Glutamatergic neuron (in vitro differentiated cells): ENCODE results near the gene PHYHIPL. TPM values are rescaled to one million over a fixed set of nuclear protein-coding genes. Genes with fewer than 3 reads are reported as not detected.

ENCODE experiments used
- DNase-seq: peaks from one replicate; pipeline ENCODE4 v3.0.0; 2022
- H3K27ac Mint-ChIP-seq: one replicate; pipeline ENCODE4 v1.8.0; 2020; ENCODE audit warnings: mild to moderate bottlenecking, mixed read lengths, inconsistent platforms; ENCODE audit not compliant: unreplicated experiment
- H3K27me3 Mint-ChIP-seq: one replicate; pipeline ENCODE4 v1.8.0; 2020; ENCODE audit warnings: mild to moderate bottlenecking, moderate library complexity, mixed read lengths, inconsistent platforms; ENCODE audit not compliant: unreplicated experiment
- H3K36me3 Mint-ChIP-seq: one replicate; pipeline ENCODE4 v1.8.0; 2020; ENCODE audit warnings: mild to moderate bottlenecking, mixed read lengths, inconsistent platforms; ENCODE audit not compliant: unreplicated experiment
- H3K4me1 Mint-ChIP-seq: one replicate; pipeline ENCODE4 v1.8.0; 2020; ENCODE audit warnings: mild to moderate bottlenecking, low read depth, mixed read lengths, inconsistent platforms; ENCODE audit not compliant: unreplicated experiment
- H3K4me3 Mint-ChIP-seq: one replicate; pipeline ENCODE4 v1.8.0; 2020; ENCODE audit warnings: mild to moderate bottlenecking, mixed read lengths, inconsistent platforms; ENCODE audit not compliant: unreplicated experiment
- H3K9me3 Mint-ChIP-seq: one replicate; pipeline ENCODE4 v1.8.0; 2020; ENCODE audit warnings: mild to moderate bottlenecking, moderate library complexity, mixed read lengths, inconsistent platforms; ENCODE audit not compliant: unreplicated experiment
- total RNA-seq: library from RNA; stranded (reverse); fragmentation: NEBNext Ultra II Directional; extraction: Animal tissue kit (Norgen Biotek cat#: 25700); gene quantifications from one replicate; pipeline ENCODE4 v1.2.1, GENCODE V29; 2021; ENCODE audit not compliant: unreplicated experiment
- TF ChIP-seq, protein P1 (sequence below): fragments of 200-600 bp; sonication (generic); IDR thresholded peaks from one replicate; pipeline ENCODE4 v1.5.0; 2021; ENCODE audit not compliant: partially characterized antibody, unreplicated experiment

PHYHIPL gene
- total RNA-seq, 1 donor from 2014 or later = 6.2 TPM

DNA sequence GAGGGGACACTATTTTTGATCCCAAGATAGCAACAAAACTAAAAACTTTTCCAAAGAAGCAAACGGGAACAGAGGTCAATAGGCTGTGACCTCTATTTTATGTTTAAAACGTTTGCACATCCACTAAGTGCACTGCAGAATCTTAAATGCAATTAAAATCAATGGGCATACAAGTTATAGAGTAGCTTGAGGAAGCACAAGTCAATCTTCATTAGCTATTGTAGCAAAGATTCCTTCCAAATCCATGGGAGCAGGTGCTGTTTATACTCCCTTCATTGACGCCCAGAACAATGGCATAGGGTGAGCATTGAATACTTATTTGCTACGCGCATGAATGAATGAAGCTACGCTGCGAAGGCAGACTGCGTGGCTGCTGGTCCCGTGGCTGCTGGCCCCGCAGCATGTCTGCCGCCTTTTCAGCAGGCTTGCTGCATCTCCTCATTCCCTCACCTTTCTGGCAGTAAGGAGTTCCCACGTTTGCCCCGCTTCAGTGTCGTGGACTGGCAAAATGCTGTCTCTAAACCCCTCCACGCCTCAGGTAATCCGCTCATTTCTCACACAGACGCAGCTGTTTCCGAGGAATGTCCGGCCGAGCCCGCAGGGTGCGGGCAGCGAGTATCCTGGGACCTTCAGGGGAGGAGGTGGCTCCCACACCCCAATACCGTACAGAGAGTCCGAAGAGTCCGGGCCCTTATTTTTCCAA, 754 bp upstream of the PHYHIPL start:
- Mint-ChIP-seq H3K9me3 (peaks cover 5% of the 10 kb centered on the region), H3K4me3 (peak overlapping the region; percentile 94), H3K36me3 (no peaks in the 10 kb centered on the region), H3K4me1 (peaks cover 2% of the 10 kb centered on the region), H3K27ac (peak overlapping the region; percentile 18), H3K27me3 (peaks cover 10% of the 10 kb centered on the region)
- TF ChIP-seq, protein P1, sequence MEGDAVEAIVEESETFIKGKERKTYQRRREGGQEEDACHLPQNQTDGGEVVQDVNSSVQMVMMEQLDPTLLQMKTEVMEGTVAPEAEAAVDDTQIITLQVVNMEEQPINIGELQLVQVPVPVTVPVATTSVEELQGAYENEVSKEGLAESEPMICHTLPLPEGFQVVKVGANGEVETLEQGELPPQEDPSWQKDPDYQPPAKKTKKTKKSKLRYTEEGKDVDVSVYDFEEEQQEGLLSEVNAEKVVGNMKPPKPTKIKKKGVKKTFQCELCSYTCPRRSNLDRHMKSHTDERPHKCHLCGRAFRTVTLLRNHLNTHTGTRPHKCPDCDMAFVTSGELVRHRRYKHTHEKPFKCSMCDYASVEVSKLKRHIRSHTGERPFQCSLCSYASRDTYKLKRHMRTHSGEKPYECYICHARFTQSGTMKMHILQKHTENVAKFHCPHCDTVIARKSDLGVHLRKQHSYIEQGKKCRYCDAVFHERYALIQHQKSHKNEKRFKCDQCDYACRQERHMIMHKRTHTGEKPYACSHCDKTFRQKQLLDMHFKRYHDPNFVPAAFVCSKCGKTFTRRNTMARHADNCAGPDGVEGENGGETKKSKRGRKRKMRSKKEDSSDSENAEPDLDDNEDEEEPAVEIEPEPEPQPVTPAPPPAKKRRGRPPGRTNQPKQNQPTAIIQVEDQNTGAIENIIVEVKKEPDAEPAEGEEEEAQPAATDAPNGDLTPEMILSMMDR = no peak
- peak; percentile 27 for DNase-seq

DNA sequence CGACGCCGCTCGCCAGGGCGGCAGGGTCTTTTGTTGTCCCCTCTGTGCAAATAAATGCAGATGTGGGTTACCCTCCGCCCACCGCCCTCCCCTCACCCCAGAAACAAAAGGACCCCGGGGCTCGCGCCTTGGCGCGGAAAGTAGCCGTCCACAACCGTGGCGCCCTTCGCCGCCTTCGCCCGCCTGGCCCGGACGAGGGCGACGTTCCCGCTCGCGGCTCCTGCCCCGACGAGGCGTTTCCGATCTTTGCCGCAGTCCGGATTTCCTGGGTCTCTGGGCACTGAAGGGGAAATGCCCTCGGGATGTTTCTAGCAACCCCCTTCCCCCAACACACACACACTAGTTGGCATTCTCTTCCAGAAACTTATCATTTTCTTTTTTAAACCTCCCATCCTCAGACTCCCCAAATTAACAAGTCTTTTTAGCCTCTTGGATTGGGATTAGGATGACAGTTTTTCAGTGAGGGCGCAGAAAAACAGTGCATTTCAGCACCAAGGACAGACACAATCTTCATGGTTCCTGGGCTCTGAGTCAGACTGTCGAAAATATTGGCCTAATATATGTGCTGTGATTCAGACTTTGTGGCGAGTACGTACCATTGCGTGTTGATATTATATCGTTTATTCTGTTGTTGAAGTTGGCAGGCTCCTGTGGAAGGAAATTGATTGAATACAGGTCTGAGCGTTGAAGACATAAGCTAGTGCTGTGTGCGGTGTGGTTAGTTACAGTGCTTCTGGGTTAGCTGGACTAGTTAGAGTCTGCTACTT, 771 bp downstream of the PHYHIPL start:
- TF ChIP-seq, protein P1 = no peak
- peak; percentile 53 for DNase-seq
- peak overlapping the region; percentile 98 for H3K4me3 Mint-ChIP-seq
- H3K9me3 Mint-ChIP-seq = peaks cover 5% of the 10 kb centered on the region
- H3K36me3 Mint-ChIP-seq = no peaks in the 10 kb centered on the region
- H3K4me1 Mint-ChIP-seq = peaks cover 2% of the 10 kb centered on the region
- H3K27me3 Mint-ChIP-seq = peaks cover 10% of the 10 kb centered on the region
- peak overlapping the region; percentile 92 for H3K27ac Mint-ChIP-seq

DNA sequence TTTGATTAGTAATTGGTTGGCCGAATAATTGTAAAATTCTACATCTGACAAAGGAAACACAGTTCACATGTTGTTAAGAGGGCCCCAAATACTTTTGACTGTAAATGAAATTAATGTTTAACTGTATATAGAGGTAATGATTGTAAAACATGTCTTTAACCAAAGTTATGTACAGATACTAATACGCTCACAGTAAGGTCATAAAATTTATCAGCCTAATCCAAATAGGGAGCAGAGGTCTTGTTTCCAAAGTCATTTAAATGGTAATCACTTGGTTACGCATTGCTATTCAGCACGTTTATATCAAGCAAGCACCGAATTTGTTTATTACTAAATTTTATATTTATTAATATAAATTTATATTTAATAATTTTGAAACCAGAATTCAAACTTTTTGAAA, 1.4 kb downstream of the PHYHIPL start:
- H3K36me3 Mint-ChIP-seq = no peaks in the 10 kb centered on the region
- H3K4me1 Mint-ChIP-seq = peaks cover 2% of the 10 kb centered on the region
- peaks cover 10% of the 10 kb centered on the region for H3K27me3 Mint-ChIP-seq
- H3K4me3 Mint-ChIP-seq = peak overlapping the region; percentile 98
- H3K27ac Mint-ChIP-seq = no peak overlapping the region
- TF ChIP-seq, protein P1 = no peak
- DNase-seq = no peak
- H3K9me3 Mint-ChIP-seq = peaks cover 5% of the 10 kb centered on the region

DNA sequence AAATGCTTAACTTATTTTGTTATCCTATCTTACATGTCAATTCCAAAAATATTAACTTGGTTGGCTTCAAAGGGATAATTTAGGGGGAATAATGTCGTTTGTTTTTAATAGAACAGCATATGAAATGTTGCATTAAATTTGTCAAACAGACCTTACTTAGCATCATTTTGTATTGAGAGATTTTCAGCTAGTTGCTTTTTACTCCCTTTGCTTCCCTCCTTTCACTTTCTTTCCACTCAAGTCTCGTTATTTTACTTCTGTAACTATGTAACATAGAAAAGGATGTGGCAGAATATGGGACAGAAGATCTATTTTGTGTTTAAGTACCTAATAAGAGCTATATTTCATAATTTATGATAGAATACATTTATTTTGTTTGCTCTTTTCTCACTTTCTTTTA, 2.6 kb downstream of the PHYHIPL start:
- peaks cover 2% of the 10 kb centered on the region for H3K4me1 Mint-ChIP-seq
- H3K36me3 Mint-ChIP-seq = no peaks in the 10 kb centered on the region
- no peak overlapping the region for H3K27ac Mint-ChIP-seq
- H3K9me3 Mint-ChIP-seq = peaks cover 5% of the 10 kb centered on the region
- no peak for DNase-seq
- TF ChIP-seq, protein P1 = no peak
- H3K4me3 Mint-ChIP-seq = no peak overlapping the region
- H3K27me3 Mint-ChIP-seq = peaks cover 10% of the 10 kb centered on the region
